MM.1S (cell line): Measurements from ENCODE around the gene CCDC157.

ENCODE experiments used
- EZH2 ChIP-seq: fragments of 300-600 bp; sonication (generic); optimal IDR thresholded peaks from 2 replicates; pipeline ENCODE3; 2017; ENCODE audit warnings: low read depth, mild to moderate bottlenecking, antibody characterized with exemption, low read length, mixed read lengths
- TF ChIP-seq, protein P1 (sequence below): fragments of 300-600 bp; sonication (generic); IDR thresholded peaks from 2 replicates; pipeline ENCODE4 v1.5.1; 2016; ENCODE audit warnings: antibody characterized with exemption, low read length, mixed read lengths

DNA sequence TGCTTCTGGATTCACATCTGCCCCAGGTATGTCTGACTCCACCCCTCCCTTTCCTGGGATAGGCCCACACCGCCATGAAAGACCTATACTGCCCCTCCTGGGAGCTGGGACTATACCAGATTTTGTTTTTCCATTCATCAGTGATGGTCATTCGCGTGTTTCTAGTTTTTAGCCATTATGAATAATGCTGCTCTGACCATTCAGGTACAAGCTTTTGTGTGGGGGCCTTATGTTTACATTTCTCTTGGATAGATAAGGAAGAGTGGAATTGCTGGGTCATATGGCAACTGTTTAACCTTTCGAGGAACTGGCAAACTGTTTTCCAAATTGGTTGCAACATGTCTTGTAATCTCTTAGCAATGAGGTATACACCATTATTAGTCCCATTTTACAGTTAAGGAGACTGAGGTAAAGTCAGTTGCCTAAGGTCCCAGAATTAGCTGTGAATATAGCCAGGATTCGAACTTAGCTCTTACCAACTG is 28.9 kb upstream of the CCDC157 start:
- TF ChIP-seq, protein P1, sequence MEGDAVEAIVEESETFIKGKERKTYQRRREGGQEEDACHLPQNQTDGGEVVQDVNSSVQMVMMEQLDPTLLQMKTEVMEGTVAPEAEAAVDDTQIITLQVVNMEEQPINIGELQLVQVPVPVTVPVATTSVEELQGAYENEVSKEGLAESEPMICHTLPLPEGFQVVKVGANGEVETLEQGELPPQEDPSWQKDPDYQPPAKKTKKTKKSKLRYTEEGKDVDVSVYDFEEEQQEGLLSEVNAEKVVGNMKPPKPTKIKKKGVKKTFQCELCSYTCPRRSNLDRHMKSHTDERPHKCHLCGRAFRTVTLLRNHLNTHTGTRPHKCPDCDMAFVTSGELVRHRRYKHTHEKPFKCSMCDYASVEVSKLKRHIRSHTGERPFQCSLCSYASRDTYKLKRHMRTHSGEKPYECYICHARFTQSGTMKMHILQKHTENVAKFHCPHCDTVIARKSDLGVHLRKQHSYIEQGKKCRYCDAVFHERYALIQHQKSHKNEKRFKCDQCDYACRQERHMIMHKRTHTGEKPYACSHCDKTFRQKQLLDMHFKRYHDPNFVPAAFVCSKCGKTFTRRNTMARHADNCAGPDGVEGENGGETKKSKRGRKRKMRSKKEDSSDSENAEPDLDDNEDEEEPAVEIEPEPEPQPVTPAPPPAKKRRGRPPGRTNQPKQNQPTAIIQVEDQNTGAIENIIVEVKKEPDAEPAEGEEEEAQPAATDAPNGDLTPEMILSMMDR = peak; percentile 24
- no peak for TF ChIP-seq EZH2
